H9 (cell line): ENCODE results near the gene MAPK13. TPM values are rescaled to one million over a fixed set of nuclear protein-coding genes. Genes with fewer than 3 reads are reported as not detected.

Experiments
- DNase-seq: peaks from one replicate; pipeline ENCODE4 v3.0.0-alpha.2; 2017
- H2AFZ ChIP-seq: one replicate; pipeline ENCODE4 v1.6.1; 2013; ENCODE audit warnings: mild to moderate bottlenecking, low read length, control low read depth, moderate library complexity
- H2AK5ac ChIP-seq: 2 replicates; pipeline ENCODE4 v1.6.1; 2013; ENCODE audit warnings: low read length, control low read depth, mixed read lengths; ENCODE audit not compliant: insufficient read length
- H2BK120ac ChIP-seq: one replicate; pipeline ENCODE4 v1.6.1; 2013; ENCODE audit warnings: low read depth, mild to moderate bottlenecking, low read length, control low read depth, inconsistent platforms; ENCODE audit not compliant: poor library complexity, severe bottlenecking
- H2BK12ac ChIP-seq: 2 replicates; pipeline ENCODE4 v1.6.1; 2013; ENCODE audit warnings: low read length, control low read depth, mixed read lengths, low read depth; ENCODE audit not compliant: insufficient read length
- H2BK15ac ChIP-seq: 2 replicates; pipeline ENCODE4 v1.6.1; 2013; ENCODE audit warnings: low read depth, low read length, control low read depth
- H2BK20ac ChIP-seq: one replicate; pipeline ENCODE4 v1.6.1; 2013; ENCODE audit warnings: low read depth, mild to moderate bottlenecking, low read length, control low read depth, inconsistent platforms; ENCODE audit not compliant: poor library complexity, severe bottlenecking
- H2BK5ac ChIP-seq: 2 replicates; pipeline ENCODE4 v1.6.1; 2013; ENCODE audit warnings: low read length, control low read depth, mixed read lengths; ENCODE audit not compliant: insufficient read length
- H3K14ac ChIP-seq: 2 replicates; pipeline ENCODE4 v1.6.1; 2013; ENCODE audit warnings: low read length, control low read depth; ENCODE audit not compliant: insufficient read depth
- H3K18ac ChIP-seq: 2 replicates; pipeline ENCODE4 v1.6.1; 2013; ENCODE audit warnings: low read depth, mild to moderate bottlenecking, mixed read lengths, low read length, control low read depth; ENCODE audit not compliant: insufficient read length
- H3K23ac ChIP-seq: 2 replicates; pipeline ENCODE4 v1.6.1; 2013; ENCODE audit warnings: low read length, control low read depth, mixed read lengths, low read depth; ENCODE audit not compliant: insufficient read length
- H3K23me2 ChIP-seq: 2 replicates; pipeline ENCODE4 v1.6.1; 2013; ENCODE audit warnings: low read depth, mild to moderate bottlenecking, mixed read lengths, low read length, control low read depth; ENCODE audit not compliant: insufficient read length, poor library complexity, severe bottlenecking
- H3K27ac ChIP-seq: 2 replicates; pipeline ENCODE4 v1.5.1; 2013; ENCODE audit warnings: low read length, control low read depth, mixed read lengths, low read depth; ENCODE audit not compliant: insufficient read length
- H3K27me3 ChIP-seq: 2 replicates; pipeline ENCODE4 v1.6.1; 2013; ENCODE audit warnings: low read length, control low read depth, inconsistent platforms; ENCODE audit not compliant: insufficient read depth
- H3K4ac ChIP-seq: 2 replicates; pipeline ENCODE4 v1.6.1; 2013; ENCODE audit warnings: low read depth, mild to moderate bottlenecking, control low read depth, inconsistent platforms, low read length, moderate library complexity
- H3K4me1 ChIP-seq: 2 replicates; pipeline ENCODE4 v1.6.1; 2013; ENCODE audit warnings: low read length, control low read depth, inconsistent platforms; ENCODE audit not compliant: insufficient read depth
- H3K4me2 ChIP-seq: 2 replicates; pipeline ENCODE4 v1.6.1; 2013; ENCODE audit warnings: low read length, control low read depth, mixed read lengths; ENCODE audit not compliant: insufficient read length, insufficient read depth
- H3K56ac ChIP-seq: 2 replicates; pipeline ENCODE4 v1.6.1; 2013; ENCODE audit warnings: low read depth, mild to moderate bottlenecking, mixed read lengths, low read length, control low read depth; ENCODE audit not compliant: insufficient read length
- H3K79me1 ChIP-seq: 2 replicates; pipeline ENCODE4 v1.6.1; 2013; ENCODE audit warnings: low read depth, mild to moderate bottlenecking, moderate library complexity, low read length, control low read depth, inconsistent platforms; ENCODE audit not compliant: insufficient read depth, poor library complexity, severe bottlenecking
- H3K79me2 ChIP-seq: 2 replicates; pipeline ENCODE4 v1.6.1; 2013; ENCODE audit warnings: low read length, control low read depth, inconsistent platforms; ENCODE audit not compliant: insufficient read depth
- H3K9ac ChIP-seq: 2 replicates; pipeline ENCODE4 v1.6.1; 2013; ENCODE audit warnings: low read length, control low read depth, mixed read lengths; ENCODE audit not compliant: insufficient read length; ENCODE audit errors: extremely low read depth
- H3K9me3 ChIP-seq: one replicate; pipeline ENCODE4 v1.6.1; 2013; ENCODE audit warnings: low read depth, low read length, inconsistent platforms; ENCODE audit not compliant: control insufficient read depth
- H3T11ph ChIP-seq: one replicate; pipeline ENCODE4 v1.6.1; 2013; ENCODE audit warnings: mild to moderate bottlenecking, low read length, control low read depth, inconsistent platforms
- H4K20me1 ChIP-seq: one replicate; pipeline ENCODE4 v1.6.1; 2013; ENCODE audit not compliant: control insufficient read depth, insufficient read length, insufficient read depth
- H4K5ac ChIP-seq: 2 replicates; pipeline ENCODE4 v1.6.1; 2013; ENCODE audit warnings: low read depth, mild to moderate bottlenecking, mixed read lengths, low read length, control low read depth; ENCODE audit not compliant: insufficient read length
- H4K8ac ChIP-seq: replicated peaks from 2 replicates; pipeline ENCODE4 v1.6.1; 2013; ENCODE audit warnings: low read length, control low read depth, mixed read lengths, low read depth; ENCODE audit not compliant: insufficient read length
- H4K91ac ChIP-seq: 2 replicates; pipeline ENCODE4 v1.6.1; 2013; ENCODE audit warnings: low read depth, mild to moderate bottlenecking, moderate library complexity, mixed read lengths, low read length, control low read depth; ENCODE audit not compliant: insufficient read length
- H3K27ac Mint-ChIP-seq, 3 experiments: 2 replicates in 2 of 3; 3 replicates in 1 of 3; pipeline ENCODE4 v1.8.0; 2020 to 2021; ENCODE audit warnings: mixed read lengths in 3 of 3, mild to moderate bottlenecking in 1 of 3, moderate library complexity in 1 of 3
- H3K27me3 Mint-ChIP-seq: 2 replicates; pipeline ENCODE4 v1.8.0; 2021; ENCODE audit warnings: low read depth, mild to moderate bottlenecking, moderate library complexity, mixed read lengths
- H3K36me3 Mint-ChIP-seq, 3 experiments: 2 replicates in 2 of 3; 3 replicates in 1 of 3; pipeline ENCODE4 v1.8.0; 2020 to 2021; ENCODE audit warnings: low read depth in 3 of 3, mixed read lengths in 3 of 3; ENCODE audit not compliant: insufficient read depth in 1 of 3
- H3K4me1 Mint-ChIP-seq, 2 experiments: 2 replicates each; pipeline ENCODE4 v1.8.0; 2020; ENCODE audit warnings: mixed read lengths in 2 of 2
- H3K4me3 Mint-ChIP-seq, 2 experiments: 2 replicates in 1 of 2; 3 replicates in 1 of 2; pipeline ENCODE4 v1.8.0; 2020 to 2021; ENCODE audit warnings: mild to moderate bottlenecking in 2 of 2, mixed read lengths in 2 of 2, moderate library complexity in 1 of 2
- H3K9me3 Mint-ChIP-seq, 2 experiments: 2 replicates in 1 of 2; 3 replicates in 1 of 2; pipeline ENCODE4 v1.8.0; 2020; ENCODE audit warnings: mild to moderate bottlenecking in 2 of 2, mixed read lengths in 2 of 2, moderate library complexity in 1 of 2
- WGBS: extraction: QIAGEN DNeasy Blood & Tissue Kit; methylation state at CpG from one replicate; pipeline ENCODE4 v1.1.7; 2013; ENCODE audit warnings: missing lambda C conversion rate, low lambda C conversion rate, mixed read lengths; ENCODE audit not compliant: insufficient read length; ENCODE audit errors: extremely low coverage; 5-methylcytosine and 5-hydroxymethylcytosine counted together
- total RNA-seq: library from RNA; stranded (reverse); gene quantifications from 2 replicates; pipeline ENCODE4 v1.2.1, GENCODE V29; 2021
- TF ChIP-seq, protein P1 (sequence below): fragments of 200-600 bp; sonication (generic); conservative IDR thresholded peaks from 3 replicates; pipeline ENCODE4 v1.8.0; 2021; ENCODE audit warnings: antibody characterized with exemption, mild to moderate bottlenecking

The MAPK13 gene
- total RNA-seq, 1 experiment from 2014 or later, result 18.9 TPM

- Histone ChIP-seq H3K56ac (no peak overlapping the region), H2BK5ac (no peak overlapping the region), H3K9me3 (no peaks in the 10 kb centered on the region), H2AFZ (no peak overlapping the region), H4K20me1 (no peaks in the 10 kb centered on the region), H2AK5ac (no peak overlapping the region), H3K79me2 (no peaks in the 10 kb centered on the region), H2BK20ac (no peak overlapping the region), H3K27me3 (no peaks in the 10 kb centered on the region; the same call in 1 of the 2 replicates), H2BK12ac (no peak overlapping the region), H4K91ac (no peak overlapping the region), H2BK15ac (no peak overlapping the region), H3K18ac (no peak overlapping the region), H3K79me1 (no peaks in the 10 kb centered on the region), H3K4me1 (peaks cover 2% of the 10 kb centered on the region; the same call in 1 of the 2 replicates), H4K5ac (no peak overlapping the region), H3T11ph (no peak overlapping the region), H3K23ac (no peak overlapping the region), H3K4me2 (no peak overlapping the region), H3K4ac (no peak overlapping the region), H3K14ac (no peak overlapping the region), H4K8ac (no peak overlapping the region), H2BK120ac (no peak overlapping the region), H3K9ac (no peak overlapping the region), H3K23me2 (peaks cover 8% of the 10 kb centered on the region), H3K27ac (no peak overlapping the region)
- H3K27ac Mint-ChIP-seq, result no peak overlapping the region
- no peak overlapping the region for H3K4me3 Mint-ChIP-seq
- peaks cover 14% of the 10 kb centered on the region for H3K27me3 Mint-ChIP-seq
- H3K4me1 Mint-ChIP-seq, result peaks cover 19% of the 10 kb centered on the region in 2 experiments
- peaks cover 0 to 2% of the 10 kb centered on the region in 2 experiments; a peak in 1 of 5 replicates for H3K9me3 Mint-ChIP-seq
- WGBS, result no CpG with 5 or more reads among the region's 10 CpGs
- DNase-seq, result no peak
- TF ChIP-seq, protein P1, sequence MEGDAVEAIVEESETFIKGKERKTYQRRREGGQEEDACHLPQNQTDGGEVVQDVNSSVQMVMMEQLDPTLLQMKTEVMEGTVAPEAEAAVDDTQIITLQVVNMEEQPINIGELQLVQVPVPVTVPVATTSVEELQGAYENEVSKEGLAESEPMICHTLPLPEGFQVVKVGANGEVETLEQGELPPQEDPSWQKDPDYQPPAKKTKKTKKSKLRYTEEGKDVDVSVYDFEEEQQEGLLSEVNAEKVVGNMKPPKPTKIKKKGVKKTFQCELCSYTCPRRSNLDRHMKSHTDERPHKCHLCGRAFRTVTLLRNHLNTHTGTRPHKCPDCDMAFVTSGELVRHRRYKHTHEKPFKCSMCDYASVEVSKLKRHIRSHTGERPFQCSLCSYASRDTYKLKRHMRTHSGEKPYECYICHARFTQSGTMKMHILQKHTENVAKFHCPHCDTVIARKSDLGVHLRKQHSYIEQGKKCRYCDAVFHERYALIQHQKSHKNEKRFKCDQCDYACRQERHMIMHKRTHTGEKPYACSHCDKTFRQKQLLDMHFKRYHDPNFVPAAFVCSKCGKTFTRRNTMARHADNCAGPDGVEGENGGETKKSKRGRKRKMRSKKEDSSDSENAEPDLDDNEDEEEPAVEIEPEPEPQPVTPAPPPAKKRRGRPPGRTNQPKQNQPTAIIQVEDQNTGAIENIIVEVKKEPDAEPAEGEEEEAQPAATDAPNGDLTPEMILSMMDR, result no peak
- H3K36me3 Mint-ChIP-seq, result no peaks in the 10 kb centered on the region; a peak in 1 of 7 replicates
These were observed 3.5 kb upstream of the MAPK13 start for GRCh38 chr6:36126553-36127458.
